ENCODE measurements around the gene PDE4C.

The PDE4C gene

GRCh38 chr19:18230941-18231734 is 4.9 kb upstream of the PDE4C start:
- no peak for TF ChIP-seq ISL1 (CRISPR knock-in tag; IDR thresholded peaks at IDR 0.05)
- TF ChIP-seq ZFP30 (CRISPR knock-in tag; IDR thresholded peaks at IDR 0.05): no peak
- TF ChIP-seq TCF4 (CRISPR knock-in tag; IDR thresholded peaks at IDR 0.05; ENCODE audit: borderline replicate concordance): no peak
- no peak for TF ChIP-seq TSHZ2 (CRISPR knock-in tag; IDR thresholded peaks at IDR 0.05)
- no peak for TF ChIP-seq OSR1 (CRISPR knock-in tag; IDR thresholded peaks at IDR 0.05)
- TF ChIP-seq ZNF70 (CRISPR knock-in tag; IDR thresholded peaks at IDR 0.05): no peak
- ATAC-seq: no peak

- TF ChIP-seq TOX (CRISPR knock-in tag; IDR thresholded peaks at IDR 0.05; ENCODE audit: borderline replicate concordance): no peak
- TF ChIP-seq OSR1 (CRISPR knock-in tag; IDR thresholded peaks at IDR 0.05): no peak
- no peak for TF ChIP-seq ZNF8 (CRISPR knock-in tag; IDR thresholded peaks at IDR 0.05)
- no peak for TF ChIP-seq ZNF565 (CRISPR knock-in tag; conservative IDR thresholded peaks at IDR 0.05; ENCODE audit: low read depth)
- no peak for TF ChIP-seq ZC3H10 (CRISPR knock-in tag; IDR thresholded peaks at IDR 0.05)
- no peak for ATAC-seq
These were observed 3.7 kb upstream of the PDE4C start for GRCh38 chr19:18229915-18230314.

- no peak for TF ChIP-seq CREB5 (CRISPR knock-in tag; IDR thresholded peaks at IDR 0.05; ENCODE audit: low read depth)
- no peak for TF ChIP-seq ESRRG (CRISPR knock-in tag; IDR thresholded peaks at IDR 0.05)
- TF ChIP-seq ZFP30 (CRISPR knock-in tag; IDR thresholded peaks at IDR 0.05): no peak
- TF ChIP-seq ZNF565 (CRISPR knock-in tag; conservative IDR thresholded peaks at IDR 0.05; ENCODE audit: low read depth): no peak
- no peak for TF ChIP-seq ZFP3 (CRISPR knock-in tag; IDR thresholded peaks at IDR 0.05)
- no peak for TF ChIP-seq ZNF70 (CRISPR knock-in tag; IDR thresholded peaks at IDR 0.05)
- TF ChIP-seq CSDC2 (CRISPR knock-in tag; IDR thresholded peaks at IDR 0.05): no peak
- TF ChIP-seq PATZ1 (CRISPR knock-in tag; IDR thresholded peaks at IDR 0.05; ENCODE audit: borderline replicate concordance): no peak
- no peak for TF ChIP-seq TCF4 (CRISPR knock-in tag; IDR thresholded peaks at IDR 0.05; ENCODE audit: borderline replicate concordance)
- no peak for TF ChIP-seq PPARA (CRISPR knock-in tag; IDR thresholded peaks at IDR 0.05; ENCODE audit: borderline replicate concordance)
- TF ChIP-seq CSRNP3 (CRISPR knock-in tag; IDR thresholded peaks at IDR 0.05): no peak
- no peak for TF ChIP-seq GLIS3 (CRISPR knock-in tag; IDR thresholded peaks at IDR 0.05)
- no peak for TF ChIP-seq ZC3H10 (CRISPR knock-in tag; IDR thresholded peaks at IDR 0.05)
- TF ChIP-seq BACH2 (CRISPR knock-in tag; IDR thresholded peaks at IDR 0.05; ENCODE audit: borderline replicate concordance): no peak
- TF ChIP-seq SNAI2 (CRISPR knock-in tag; IDR thresholded peaks at IDR 0.05): no peak
- no peak for TF ChIP-seq OSR1 (CRISPR knock-in tag; IDR thresholded peaks at IDR 0.05)
- TF ChIP-seq RARB (CRISPR knock-in tag; IDR thresholded peaks at IDR 0.05): no peak
- TF ChIP-seq TOX (CRISPR knock-in tag; IDR thresholded peaks at IDR 0.05; ENCODE audit: borderline replicate concordance): no peak
- TF ChIP-seq TSHZ2 (CRISPR knock-in tag; IDR thresholded peaks at IDR 0.05): no peak
- no peak for ATAC-seq
These were observed 3.2 kb upstream of the PDE4C start for GRCh38 chr19:18229474-18229873.

Data from SK-N-SH treated with all-trans-retinoic acid at 6 μM for 48 hours (cell line).